GM21367 (cell line): ENCODE results near the gene SND1.
"Not testable (repeated sequence)": the region's sequence is repeated elsewhere in the genome, so short reads cannot be mapped to it uniquely, and the experiment has no call there.

Experiments used
- ATAC-seq: cut with Tn5 transposase; IDR thresholded peaks from one replicate; pipeline ENCODE4 v1.9.1; 2021; ENCODE audit not compliant: unreplicated experiment

The SND1 gene

GRCh38 chr7:127652333-127653248, 597 bp downstream of the SND1 start:
- no peak for ATAC-seq

DNA sequence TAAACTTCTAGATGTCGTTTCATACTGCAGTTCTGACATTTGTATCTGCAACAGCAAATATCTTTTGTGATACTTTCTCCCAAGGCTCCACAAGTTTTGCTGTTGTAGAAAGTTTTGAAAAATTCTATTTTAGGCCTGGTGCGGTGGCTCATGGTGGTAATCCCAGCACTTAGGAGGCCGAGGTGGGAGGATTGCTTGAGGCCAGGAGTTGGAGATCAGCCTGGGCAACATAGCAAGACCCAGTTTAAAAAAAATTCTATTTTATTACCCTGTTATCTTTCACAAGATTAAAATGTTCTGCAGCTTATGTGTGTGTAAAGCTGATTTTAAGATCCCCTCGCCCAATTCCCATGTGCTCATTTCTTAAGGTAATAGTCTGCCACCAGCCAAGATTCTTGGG, 1.4 kb downstream of the SND1 start:
- ATAC-seq, result no peak

DNA sequence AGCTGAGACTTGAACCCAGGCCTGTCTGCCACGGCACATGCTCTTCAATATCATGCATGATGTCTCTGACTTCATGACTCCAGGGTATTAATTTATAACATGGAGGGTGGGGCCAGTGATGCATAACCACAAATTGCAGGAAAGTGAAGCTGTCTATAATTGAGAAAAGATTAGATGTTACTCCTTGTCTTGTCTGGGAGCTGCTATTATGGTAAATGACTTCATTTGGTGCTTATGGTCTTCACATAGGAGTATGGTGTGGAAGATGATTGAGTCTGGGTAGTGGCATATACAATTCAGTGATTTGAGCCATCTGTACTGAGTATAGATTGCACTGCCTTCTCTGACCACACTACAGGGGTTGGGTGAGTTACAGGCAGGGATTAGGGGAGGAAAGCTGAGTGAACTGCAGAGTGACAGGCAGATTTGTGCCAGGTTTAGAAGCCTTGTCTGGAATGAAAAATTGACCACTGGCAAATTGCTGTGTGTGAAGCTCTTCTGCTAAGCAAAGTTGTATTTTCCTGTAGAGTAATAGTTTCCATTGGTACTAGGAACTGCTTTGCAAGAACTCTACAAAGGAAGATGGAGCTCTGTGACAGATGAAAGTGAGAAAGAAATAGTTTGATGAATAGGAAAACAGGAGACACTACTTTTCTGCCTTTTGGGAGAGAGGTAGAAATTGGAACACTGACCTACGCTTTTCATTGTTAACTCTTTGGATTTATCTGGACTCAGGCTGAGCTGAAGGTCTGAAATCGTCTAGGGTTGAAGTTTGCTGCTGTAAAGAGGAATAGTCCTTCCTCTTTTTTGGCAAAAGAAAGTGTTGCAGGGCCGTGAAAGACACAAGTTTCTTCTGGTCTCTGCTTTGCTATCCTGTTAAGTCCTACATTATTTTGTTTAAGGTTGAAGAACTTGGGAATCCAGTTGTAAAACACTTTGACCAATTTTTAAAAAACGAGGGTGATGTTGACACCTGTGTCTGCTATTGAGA, 2.7 kb downstream of the SND1 start:
- ATAC-seq, result no peak

DNA sequence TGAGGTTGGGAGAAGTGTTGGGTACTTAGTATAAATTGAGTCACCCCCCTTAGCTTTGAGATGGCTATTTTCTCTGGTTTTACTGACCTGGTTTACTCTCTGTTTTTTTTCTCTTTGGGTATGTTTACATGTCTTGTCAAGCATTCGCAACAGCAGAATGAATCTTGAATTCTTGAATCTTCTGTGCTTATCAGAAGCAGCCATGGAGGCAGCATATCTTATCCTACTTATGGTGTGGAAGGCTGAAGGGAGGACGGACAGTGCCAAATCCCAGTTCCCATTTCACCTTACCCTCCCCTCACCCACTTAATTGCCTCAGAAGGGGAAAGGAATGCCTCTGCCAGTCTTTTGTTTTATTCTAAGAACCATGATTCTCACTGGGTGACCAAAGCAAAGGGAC, 3.7 kb downstream of the SND1 start:
- no peak for ATAC-seq

DNA sequence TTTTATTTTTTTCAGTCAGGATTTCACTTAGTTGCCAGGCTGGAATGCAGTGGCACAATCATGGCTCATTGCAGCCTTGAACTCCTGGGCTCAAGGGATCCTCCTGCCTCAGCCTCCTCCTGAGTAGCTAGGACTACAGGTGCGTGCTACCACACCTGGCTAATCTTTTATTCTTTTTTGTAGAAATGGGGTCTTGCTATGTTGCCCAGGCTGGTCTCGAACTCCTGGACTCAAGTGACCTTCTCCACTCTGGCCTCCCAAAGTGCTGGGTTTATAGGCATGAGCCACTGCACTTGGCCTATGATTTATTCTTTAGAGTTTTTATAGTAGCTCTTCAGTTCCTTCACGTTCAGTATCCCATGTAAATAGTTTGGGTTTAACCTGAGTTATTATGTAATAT, 5.5 kb downstream of the SND1 start:
- ATAC-seq, result no peak

DNA sequence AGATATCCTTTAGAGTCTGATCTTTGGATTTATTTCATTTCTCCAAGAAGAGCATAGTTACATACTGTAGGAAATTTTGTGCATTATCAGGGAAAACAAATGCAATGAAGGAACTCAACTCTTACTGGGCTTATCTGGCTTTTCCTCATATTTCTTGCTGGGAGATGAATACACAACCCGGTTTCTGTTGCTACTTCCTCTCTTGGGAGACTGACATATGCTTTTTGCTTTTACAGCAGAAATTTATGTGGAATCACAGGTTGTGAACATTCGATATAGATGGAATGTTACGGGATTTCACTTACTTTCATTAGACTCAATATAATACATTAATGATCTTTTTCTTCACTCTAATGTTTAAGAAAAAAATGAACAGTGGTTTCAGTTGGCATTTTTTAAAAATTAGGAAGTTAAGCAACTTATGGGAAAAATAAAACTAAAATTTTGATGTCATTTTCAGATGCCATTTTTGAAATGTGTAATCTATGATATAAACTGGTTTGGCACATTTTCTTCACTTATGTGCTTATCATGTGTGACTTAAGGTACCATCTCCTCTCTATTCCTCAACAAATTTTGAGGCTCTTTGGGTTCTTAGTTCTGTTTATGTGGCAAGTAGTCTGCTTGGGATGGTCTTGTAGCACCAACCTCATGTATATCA, 7.1 kb downstream of the SND1 start:
- ATAC-seq, result no peak

GRCh38 chr7:127665922-127666321, 13.9 kb downstream of the SND1 start:
- ATAC-seq, result no peak

DNA sequence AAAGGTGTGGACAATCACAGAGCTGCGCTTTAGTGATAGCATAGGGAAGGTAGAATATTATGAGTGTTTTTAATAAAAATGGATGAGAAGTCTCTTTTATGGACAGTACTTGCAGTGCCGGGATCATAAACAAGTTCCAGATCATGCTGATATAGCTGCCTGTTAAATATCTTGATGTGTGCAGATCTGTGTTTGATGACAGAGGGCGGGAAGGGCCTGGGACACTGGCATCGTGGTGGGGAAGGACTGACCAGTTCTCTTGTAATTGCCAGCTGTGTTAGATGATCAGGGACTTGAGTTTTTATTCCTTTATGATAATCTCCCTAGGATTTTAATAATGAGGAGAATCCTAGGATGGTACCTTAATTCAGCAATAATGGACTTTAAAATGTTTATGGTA, 14.6 kb downstream of the SND1 start:
- ATAC-seq, result no peak

DNA sequence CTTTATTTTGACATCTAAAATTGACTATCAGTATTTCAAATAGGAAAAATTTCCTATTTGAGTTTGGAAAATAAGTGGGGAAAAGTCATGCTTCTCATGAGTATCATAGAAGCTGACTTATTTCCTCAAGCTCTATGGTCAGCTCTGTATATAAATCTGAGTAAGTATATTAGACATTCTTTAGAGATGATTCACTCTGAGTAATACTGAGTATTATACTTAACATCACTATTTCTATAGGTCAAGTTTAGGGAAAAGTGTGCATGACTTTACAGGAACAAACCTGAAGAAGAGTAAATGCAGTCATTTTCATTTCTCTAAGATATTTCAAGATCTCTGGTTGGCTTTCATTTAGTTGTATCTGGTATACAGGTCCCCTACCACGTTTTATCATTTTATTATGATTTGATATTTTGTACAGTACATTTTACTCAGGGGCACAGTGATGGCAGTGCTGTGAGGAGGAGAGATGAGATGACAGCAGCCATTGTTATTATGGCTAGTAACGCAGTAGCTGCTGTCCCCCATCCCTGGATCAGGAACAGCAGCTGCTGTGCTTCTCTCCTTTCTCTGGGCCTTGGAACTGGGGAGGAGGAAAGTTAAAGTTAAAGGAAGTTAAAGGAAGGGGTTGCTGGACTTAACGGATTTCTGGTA, 15.2 kb downstream of the SND1 start:
- no peak for ATAC-seq

DNA sequence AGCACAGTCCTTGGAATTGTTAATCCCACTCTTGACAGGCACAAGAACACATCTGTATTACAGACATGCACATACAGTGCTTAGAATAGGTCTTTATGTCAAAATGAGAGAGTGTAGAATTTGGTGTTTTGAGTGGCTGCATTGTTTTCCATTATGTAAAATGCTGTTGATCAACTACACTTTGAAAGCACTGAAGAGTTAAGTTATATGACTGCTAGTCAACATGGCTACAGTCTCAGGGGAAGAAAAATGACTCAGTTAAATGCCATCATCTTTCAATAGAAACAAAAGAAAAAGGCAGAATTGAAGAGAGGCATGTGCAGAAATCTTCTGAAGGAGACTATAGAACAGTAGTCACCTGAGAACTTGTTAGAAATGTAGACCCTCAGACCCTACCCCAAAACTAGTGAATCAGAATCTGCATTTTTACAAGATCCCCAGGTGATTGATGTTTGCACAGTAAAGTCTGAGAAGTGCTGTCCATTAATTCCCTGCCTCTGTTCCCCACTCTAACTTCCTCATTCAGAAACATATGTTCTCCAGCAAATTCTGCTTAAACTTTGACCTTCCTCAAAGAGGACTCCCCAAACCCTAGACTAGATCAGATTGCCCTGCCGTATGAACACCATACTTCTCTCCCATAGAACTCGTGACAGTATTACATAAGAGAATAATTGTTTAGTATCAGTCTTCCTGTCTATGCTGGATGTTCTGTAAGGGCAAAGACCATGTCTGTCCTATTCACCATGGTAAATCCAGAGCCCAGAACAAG, 16.0 kb downstream of the SND1 start:
- no peak for ATAC-seq

GRCh38 chr7:127671341-127671740, 19.3 kb downstream of the SND1 start:
- no peak for ATAC-seq

GRCh38 chr7:127673902-127674301, 21.9 kb downstream of the SND1 start:
- ATAC-seq, result no peak

DNA sequence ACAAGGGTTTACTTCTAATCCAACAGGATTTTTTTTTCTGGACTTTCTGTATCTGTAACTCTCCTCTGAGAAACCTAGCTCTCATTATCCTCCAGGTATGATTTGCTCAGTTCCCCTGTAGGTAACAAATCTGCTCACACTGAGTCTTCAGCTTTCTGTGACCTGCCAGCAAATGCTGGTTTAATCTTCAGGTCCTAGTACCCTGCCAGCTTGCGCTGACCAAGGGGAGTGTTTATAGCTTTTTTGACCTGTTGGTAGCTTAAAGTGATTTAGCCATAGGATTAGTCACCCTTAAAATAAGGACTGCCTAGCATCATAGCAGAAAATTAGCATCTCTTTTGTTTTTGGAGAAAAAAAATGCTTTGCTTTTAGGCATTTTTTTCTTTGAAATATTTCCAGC, 22.4 kb downstream of the SND1 start:
- no peak for ATAC-seq

GRCh38 chr7:127674923-127675322, 22.9 kb downstream of the SND1 start:
- not testable (repeated sequence) for ATAC-seq

- no peak for ATAC-seq
Observed at GRCh38 chr7:127675721-127676120, 23.7 kb downstream of the SND1 start.

- no peak for ATAC-seq
Observed at GRCh38 chr7:127677433-127678230, 25.6 kb downstream of the SND1 start.

GRCh38 chr7:127678337-127678736, 26.3 kb downstream of the SND1 start:
- ATAC-seq, result no peak

- ATAC-seq, result peak; percentile 83
Observed at GRCh38 chr7:127678947-127679346, 27.0 kb downstream of the SND1 start.

DNA sequence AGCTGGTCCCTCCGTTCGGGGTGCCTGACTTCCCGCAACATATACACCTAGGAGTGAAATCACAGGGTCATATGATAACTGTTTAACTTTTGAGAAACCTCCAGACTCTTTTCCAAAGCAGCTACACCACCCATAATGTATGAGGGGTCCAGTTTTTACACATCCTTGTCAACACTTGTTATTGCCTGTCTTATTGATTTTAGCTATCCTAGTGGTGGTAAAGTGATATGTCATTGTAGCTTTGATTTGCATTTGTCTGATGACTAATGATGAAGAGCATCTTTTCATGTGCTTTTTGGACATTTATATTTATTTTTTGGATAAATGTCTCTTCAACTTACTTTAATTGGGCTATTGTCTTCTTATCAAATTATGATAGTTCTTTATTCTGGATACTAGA, 29.0 kb downstream of the SND1 start:
- no peak for ATAC-seq
